ENCODE measurements around the gene KLF16.

The KLF16 gene

DNA sequence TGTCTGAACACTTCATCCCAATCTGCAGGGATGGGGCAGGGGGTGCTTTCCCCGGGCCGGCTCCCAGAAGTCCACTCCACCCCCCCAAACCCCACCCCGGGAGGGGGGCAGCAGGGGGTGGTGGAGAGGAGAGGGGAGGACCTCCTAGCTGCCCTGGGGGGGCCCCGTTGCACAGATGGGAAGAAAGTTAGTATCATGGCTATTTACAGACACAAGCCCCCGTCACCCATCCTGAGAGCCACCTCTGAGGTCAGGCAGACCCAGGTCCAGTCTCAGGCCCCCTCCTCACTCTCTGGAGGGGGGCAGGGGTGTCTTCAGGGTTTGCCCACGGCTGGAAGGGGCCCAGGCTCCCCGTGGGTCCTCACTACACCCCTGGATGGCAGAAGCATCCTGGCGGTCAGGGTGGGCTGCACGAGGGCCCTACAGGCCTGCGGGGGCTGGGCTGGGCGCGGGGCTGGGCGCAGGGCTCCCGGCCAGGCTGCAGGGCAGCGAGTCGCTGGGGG is 9.3 kb downstream of the KLF16 start:
- DNase-seq, result no peak

DNA sequence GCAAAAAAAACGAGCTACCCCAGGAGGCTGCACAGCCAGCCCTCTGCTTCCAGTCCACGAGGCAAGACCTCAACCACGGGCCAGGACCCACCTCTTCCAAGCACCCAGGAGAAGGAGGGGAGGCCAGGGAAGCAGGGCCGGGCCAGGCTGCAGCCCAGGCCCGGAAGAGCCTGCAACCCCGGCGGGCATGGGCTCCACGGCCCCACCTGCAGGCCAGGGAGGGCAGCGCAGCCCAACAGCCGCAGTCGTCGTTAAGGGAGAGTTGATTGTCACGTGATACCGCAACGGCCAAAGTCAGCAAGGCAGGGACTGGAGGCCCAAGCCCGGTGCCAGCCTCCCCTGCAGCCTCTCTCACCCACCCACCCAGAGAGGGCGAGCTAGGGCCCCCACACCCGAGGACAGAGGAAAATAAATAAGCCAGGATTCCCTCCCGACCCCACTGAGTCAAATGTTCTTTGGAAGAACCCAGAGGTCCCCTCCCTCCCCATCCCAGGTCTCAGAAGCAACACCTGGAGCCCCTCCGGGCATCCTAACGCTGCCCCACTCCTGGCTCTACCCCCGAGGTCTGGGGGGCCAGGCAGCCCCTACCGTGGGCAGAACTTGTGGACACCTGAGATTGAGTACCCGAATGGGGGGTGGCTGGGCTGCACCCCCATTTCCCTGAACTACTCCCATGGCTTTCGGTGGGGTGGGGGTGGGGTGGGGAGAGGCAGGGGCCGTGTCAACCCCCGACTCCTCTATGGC is 9.9 kb downstream of the KLF16 start:
- DNase-seq, result peak; percentile 92

DNA sequence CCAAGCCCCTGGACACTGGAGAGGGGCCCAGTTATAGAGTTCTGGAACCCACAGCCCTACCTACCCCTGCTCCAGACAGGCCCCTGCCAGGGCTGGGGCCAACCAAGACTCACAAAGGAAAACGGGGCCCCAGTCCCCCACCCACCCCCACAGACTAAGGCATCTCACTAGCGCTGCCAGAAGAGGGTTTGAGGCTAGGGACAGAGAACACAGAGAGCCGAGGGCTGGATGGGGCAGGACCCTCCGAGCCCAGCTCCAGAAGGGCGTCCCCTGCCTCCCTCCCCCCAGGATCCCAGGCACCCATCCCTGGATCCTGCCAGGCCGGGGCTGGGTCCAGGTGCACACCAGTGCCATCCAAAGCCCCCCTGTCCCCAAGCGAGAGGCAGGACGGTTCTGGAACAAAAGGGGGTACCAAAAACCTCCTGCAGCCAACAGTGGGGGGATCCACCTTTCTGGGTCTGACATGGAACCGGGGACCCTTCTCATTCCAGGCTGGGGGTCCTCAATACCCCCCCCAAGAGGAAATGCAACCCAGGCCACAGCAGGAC is 10.7 kb downstream of the KLF16 start:
- DNase-seq, result no peak

DNA sequence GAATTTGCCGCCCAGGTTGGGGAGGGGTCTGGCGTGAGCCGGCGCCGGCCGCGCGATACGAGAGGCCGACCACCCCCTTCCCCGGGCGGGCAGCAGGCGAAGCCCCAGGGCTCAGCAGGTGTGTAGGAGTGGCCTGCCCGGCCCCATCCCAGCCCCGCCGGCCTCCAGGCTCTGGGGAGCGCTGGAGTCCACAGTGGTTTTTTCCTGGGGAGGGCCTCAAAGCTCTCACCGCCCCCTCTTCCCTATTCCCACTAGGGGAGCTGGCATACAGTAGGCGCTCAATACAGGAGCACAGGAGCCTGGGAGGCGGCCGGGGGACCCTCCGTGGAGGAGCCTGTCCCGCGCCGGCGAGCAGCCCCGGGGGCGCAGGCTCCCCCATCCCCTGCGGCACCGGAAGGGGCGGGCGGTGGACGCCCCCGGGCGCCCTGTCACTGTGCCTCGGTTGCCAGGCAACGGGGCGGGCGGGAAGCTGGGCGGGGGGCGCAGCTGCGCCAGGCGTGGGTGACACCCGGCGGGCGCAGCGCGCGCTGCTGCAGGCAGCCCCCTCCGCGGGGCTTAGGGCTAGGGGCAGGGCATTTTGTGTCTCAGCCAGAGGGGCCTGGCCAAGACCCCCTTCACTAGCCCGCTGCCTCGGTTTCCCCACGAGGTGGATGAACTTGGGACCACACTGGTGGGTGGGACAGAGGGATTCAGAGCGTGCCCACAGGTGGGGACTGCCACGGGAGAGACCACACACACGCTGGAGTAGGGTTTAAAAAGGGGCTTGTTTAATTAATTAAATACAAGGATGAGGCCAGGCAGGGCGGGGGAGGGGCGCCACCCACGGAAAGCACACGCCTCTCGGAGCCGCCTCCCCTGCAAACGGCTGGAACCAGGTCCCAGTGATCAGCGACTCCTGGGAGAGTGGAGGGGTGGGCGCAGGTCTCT is 11.5 kb downstream of the KLF16 start:
- no peak for DNase-seq

DNA sequence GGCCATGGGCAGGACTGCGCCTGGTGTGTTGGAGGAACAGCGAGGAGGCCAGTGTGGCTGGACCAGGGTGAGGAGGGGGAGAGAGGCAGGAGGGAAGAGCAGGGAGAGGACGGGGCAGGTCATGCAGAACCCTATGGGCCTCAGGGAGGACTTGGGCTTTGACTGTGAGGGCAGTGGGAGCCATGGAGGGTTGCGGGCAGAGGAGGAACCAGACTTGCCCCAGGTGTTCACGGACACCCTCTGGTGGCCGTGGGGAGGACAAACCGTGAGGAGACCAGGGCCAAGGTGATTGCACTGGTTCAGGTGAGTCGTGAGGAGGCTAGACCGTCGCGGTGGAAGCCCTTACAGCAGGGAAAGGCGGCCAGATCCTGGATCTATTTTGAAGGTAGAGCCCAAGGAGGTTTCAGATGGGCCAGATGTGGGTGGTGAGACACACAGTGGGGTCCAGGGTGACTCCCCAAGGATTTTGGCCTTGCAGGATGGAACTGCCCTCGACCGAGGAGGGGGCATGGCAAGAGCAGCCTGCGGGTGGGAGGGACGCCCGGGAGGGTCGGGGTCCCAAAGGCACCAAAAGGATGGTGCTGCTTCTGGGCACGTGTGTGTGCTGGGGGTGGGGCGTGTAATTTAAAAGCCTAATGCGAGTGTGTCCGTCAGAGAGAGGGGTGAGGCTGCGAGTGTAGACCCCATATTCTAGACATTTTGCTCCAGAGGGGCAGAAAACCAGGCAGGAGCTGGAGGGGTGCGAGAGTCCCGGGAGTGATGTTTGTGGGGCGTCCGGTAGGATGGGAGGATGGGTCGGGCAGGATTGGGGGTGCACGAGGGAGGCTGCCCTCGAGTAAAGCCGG is 12.3 kb downstream of the KLF16 start:
- DNase-seq, result no peak

DNA sequence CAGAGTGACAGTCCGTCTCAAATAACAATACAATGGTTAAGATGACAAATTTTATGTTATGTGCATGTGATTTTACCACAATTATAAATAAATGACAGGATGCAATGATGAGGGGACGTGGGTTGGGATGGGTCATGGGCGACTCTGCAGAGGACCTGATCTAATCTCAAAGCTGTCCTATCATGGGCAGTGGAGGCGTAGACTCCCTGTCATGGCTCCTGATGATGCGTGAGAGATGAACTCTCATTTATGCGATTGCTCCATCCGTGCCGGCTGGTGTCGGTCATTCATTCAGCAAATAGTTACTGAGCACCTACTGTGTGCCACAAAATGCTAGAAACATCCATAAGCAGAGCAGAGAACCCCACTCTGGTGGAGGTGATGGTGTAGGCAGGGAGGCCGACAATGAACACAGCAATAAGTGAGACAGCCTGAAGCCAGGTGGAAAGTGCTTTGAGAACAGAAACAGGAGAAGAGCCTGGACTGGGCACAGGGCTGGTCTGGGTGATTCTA is 13.4 kb downstream of the KLF16 start:
- peak; percentile 17 for DNase-seq

DNA sequence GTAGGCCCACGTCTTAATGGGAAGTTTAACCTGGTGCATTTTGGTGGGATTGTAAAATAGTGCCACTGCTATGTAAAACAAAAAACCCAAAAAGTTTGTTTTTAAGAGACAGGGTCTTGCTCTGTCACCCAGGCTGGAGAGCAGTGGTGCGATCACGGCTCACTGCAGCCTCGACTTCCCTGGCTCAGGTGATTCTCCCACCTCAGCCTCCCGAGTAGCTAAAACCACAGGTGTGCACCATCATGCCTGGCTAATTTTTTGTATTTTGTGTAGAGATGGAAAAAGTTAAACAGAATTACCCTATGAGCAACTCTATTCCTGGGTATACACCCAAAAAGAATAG is 14.3 kb downstream of the KLF16 start:
- DNase-seq, result no peak

DNA sequence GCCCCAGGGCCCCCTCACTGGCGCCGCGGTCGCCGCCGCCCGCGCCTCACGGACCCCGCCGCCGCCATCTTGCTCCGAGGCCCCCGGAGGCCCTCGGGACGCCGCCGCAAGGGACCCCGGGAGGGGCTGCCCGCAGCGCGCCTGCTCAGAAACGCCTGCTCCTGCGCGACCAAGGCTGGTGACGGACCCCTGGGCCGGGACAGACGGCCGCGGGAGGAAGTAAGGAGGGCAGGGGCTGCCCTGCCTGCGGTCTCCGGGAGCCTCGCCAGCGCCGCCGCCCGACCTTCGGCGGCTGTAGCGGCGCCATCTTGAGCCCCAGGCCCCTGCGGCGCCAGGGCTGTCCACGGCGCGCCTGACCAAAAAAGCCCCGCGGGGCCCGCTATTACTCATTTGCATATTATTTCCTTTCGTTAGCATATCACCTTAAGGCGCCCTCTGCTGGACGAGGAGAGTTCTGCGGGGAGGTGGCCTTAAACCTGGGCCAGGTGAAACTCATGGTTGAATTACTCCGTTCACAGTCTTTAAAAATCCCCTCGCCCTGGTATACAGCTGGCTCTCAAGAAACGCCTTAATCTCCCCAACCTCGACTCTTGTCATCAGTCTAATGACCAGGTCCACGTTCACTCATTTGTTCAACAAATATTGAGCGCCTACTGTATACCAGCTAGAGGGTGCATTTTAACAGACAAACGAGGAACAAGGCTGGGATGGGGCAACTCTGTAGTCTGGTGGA is 14.8 kb downstream of the KLF16 start, which contains the start of gene REXO1:
REXO1 (minus strand) TSS at position 85 of the 733 bp plus-strand sequence. CDS start 125 bp downstream, outside the sequence.
- peak; percentile 98 for DNase-seq

DNA sequence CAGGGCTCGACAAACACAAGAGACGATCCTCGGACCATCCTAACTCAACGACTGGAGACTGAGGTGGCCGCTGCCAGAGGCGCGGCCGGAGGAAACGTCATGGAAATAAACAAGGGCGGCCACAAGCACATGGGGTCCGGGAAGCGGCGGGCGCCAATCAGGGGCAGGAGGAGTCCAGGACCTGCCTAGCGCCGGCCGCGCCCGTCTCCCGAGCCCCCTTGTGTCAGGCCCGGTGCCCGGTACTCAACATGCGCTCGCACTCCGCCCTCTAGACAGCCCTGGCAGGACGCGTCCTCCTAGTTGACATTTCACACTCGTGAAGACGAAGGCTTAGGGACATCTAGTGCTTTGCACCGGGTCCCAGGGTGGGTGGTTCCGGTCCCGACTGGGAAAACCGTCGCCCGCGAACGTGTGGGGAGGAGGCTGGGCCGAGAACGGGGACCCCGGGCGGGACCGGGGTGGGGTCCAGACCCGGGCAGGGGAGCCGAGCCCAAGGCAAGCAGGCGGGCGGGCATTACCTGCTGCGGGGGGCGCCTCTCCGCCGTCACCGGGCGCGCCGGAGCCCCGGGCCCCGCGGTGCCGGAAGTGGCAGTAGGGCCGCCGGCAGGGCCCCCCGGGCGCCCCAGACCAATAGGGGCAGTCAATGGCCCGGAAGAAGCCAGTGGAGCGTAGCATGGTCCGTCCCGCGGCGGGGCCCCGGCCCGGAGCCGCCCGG is 15.5 kb downstream of the KLF16 start:
- peak; percentile 49 for DNase-seq

DNA sequence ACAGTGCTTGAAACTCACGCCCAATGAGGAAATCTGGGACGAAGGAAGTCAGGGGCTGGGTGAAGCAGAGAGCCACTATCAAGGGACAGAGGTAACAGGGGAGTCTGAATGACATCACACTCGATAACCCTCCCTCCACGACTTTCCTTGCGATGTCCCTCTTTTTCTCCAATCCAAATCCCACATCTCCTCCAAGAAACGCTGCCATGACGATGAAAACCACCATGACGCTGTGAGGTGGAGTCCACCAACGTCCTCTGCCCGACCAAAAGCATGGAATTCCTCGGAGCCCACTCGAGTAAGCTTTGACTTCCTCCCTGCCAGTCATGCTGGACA is 16.1 kb downstream of the KLF16 start:
- no peak for DNase-seq

DNA sequence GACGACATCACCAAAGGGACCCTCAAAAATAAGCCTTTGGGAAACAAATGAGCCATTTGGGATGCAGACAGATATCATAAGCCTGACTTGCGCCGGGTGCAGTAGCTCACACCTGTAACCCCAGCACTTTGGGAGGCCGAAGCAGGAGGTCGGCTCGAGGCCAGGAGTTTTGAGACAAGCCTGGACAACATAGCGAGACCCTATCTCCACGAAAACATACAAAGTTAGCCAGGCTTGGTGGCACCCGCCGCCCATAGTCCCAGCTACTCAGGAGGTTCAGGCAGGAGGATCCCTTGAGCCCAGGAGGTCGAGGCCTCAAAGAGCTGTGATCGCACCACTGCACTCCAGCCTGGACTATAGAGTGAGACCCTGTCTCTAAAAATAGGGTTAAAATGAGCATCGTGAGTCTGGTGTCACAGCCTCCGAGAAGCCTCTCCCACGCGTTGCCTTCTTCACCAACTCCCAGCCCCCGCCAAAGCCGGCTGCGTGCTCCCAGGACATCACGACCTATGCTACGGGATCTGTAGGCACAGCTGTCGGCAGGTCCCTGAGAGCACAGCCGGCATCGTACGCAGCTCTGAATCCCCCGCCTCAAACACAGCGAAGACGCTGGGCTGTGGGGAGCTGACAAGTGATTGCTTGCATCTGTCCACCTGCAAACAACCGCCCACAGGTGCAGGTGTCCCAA is 16.7 kb downstream of the KLF16 start:
- no peak for DNase-seq

DNA sequence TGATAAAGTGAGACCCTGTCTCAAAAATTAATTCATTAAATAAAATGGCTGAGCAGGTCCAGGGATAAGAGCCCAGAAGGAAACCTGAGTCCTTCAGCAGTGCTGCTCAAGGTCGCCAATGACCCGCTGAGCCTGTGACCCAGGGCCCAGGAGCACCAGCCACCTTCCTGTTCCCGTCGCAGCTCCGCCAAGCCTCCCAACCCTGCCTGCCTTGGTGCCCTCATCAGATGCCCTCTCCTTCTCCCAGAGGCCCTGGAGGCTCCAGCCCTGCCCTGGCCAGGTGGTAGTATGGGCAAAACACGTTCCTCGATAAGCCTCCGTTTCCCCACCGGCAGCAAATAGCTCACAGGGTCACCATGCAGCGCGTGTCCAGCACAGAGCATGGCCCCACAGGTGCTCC is 17.7 kb downstream of the KLF16 start:
- no peak for DNase-seq

DNA sequence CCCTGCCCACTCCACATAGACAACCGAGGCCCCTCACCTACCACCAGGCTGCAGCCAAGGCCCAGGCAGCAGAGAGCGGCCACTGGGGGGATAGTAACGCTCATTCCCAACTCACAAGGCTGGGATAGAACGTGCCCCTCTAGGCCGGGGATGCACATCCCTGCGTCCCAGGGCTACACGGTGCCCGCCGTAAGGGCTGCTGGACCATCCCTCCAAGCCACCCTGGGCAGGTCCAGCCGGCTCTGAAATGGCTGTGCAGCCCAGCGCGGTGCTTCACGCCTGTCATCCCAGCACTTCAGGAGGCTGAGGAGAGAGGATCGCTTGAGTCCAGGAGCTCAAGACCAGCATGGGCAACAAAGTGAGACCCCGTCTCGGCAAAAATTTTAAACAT is 18.3 kb downstream of the KLF16 start:
- no peak for DNase-seq

DNA sequence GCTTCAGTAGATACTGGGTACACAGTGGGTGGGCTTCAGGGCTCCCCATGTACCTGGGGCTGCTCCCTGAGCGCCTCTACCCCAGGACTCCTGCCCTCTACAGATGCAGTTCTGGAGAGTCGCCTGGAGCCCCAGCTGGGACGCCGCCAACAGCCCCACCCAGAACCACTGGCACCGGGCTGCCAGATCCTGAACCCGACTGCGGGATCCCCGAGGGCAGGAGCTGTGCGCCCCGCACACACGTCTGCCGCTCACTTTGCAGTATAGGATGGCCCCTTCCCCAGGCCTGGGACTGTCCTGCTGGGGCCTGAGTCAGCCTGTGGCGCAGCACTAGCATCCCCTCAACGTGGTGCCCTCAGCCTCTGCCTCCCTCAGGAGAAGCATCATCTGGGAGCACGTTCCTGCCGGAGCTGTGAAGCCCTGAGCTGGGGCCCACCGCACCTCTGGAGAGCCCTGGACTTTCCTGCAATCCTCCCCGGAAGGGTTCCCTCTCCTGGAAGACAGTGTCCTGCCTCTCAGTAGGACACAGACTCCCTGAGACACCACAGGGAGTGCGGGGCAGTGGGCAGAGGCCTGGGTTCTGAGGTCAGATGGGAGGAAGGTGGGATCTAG is 18.8 kb downstream of the KLF16 start:
- DNase-seq, result no peak

DNA sequence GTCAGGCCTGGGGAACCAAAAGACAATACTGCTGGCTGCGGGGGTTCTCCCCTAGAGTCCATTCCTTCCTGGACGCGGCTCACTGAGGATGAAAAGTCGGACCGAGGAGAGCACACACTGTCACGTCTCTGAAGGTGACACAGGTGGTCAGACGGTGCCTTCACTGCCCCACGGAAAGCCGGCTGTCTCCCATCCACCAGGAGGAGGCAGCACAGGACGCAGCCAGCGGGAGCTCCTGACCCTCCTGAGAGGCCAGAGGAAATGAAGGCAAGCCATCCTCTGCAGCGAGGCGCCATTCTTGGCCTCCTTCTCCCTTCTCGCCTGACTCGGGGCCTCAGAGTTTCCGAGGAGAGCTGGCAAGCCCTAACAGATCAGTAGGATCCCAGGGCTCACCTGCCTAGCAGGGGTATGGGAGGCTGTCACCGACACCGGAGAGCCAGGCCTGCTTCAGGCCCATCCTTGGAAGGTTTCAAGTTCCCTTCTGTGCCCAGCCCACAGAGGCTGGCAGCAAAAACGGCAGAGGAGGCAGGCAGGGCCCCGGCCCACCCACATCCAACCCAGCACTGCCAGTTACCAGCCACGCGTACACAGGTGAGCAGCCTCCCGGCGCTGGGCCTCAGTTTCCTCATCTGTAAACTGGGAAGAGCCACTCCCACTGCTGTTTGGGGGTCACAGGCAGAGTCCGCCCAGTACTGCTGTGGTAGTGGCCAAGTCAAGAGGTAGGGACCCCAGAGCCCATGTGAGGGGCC is 19.6 kb downstream of the KLF16 start:
- no peak for DNase-seq

DNA sequence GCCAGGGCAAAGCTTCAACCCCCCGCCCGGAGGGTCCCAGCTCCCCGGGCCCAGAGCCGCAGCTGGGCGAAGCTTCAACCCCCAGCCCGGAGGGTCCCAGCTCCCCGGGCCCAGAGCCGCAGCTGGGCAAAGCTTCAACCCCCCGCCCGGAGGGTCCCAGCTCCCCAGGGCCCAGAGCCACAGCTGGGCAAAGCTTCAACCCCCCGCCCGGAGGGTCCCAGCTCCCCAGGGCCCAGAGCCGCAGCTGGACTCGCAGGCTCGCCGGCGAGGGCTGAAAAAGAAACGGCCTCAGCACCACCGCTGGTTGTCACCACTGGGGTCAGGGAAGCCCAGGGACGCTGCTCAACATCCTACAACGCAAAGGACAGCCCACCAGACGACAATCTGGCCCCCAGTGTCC is 20.3 kb downstream of the KLF16 start:
- no peak for DNase-seq

DNA sequence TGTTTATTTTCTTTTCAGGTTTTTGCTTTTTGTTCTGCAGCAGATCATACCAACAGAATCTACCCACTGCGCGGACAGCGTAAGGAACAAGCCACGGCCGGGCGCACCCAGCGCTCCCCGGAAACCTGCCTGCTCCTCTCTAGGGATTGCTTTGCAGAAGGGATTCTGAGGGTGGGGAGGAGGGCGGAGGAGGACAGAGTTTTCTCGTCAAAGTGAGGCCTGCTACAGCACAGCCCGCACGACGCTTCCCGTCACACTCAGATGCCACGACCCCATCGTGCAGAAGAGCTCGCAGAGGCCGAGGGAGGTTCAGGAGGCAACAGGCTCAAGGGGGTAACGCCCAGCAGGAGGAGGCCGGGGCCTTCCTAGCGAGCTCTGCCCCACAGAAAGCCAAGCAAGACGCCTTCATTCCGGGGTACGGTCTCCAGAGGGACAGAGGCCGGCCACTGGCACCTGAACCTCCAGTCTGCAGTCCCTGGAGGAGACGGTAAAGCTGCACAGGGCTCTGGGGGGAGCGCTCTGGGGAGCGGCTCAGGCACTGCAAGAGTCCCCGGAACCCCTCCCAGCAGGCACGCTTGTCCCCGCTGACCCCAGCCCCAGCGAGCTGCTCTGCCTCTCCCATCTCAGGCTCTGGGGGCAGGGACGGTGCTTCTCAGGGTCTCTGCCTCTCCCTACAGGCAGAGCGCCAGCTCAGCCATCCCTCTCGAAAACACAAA is 22.0 kb downstream of the KLF16 start:
- DNase-seq, result no peak

DNA sequence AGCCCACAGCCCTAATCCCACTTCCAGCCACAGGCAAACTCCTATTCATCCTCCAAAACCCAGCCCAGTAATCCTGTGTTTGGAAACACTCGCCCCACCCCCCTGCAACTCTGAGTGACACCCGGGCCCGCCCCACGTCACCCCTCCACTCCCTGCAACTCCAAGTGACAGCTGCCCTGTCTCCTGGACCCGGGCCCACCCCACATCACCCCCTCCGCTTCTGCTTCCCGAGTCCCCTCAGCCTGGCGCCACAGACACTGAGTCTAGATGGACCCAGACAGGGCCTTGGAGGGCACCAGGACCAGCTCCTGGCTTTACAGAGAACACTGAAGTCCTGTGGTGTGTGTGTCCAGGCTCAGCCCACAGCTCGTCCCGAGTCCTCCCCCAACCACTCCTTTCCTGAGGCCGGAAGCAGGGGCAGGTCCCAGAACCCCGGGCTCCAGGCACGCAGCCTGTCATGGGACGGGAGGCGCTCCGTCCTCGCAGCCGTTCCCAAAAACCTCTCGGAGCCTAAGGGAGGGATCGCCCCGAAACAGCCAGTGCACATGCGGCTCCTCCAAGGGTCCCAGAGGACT is 22.8 kb downstream of the KLF16 start:
- no peak for DNase-seq

Data from suppressor macrophage treated with lipopolysaccharide for 4 hours (primary cell).